ENCODE data around the gene PIH1D2.

DNA sequence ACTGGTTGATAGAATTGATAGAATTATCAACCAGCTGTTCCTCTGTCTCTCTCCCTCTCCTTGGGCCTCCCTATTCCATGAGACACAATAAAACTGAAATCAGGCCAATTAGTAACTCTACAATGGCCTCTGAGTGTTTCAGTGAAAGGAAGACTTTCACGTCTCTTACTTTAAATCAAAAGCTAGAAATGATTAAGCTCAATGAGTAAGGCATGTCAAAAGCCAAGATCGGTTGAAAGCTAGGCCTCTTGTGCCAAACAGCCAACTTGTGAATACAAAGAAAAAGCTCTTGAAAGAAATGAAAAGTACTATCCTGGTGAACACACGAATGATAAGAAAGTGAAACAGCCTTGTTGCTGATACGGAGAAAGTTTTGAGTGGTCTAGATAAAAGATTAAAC is 16.6 kb downstream of the PIH1D2 start:
- TF ChIP-seq CTCF (IDR thresholded peaks at IDR 0.05; ENCODE audit: low read length) (no peak), EZH2 (IDR thresholded peaks at IDR 0.05; ENCODE audit: borderline replicate concordance, low read length) (no peak)
